Kidney (tissue), 14 donors: ENCODE results near the gene NXN. TPM values are rescaled to one million over a fixed set of nuclear protein-coding genes. Genes with fewer than 3 reads are reported as not detected.

ENCODE experiments used
- DNase-seq, 5 donors: peaks; one replicate each; pipeline ENCODE4 v3.0.0-alpha.2; 2013 to 2020
- FAIRE-seq: peaks from 2 replicates; lab custom pipeline; 2012; peaks lifted over from hg19 to GRCh38; lab: Jason Lieb, UNC
- H3K27ac ChIP-seq, 2 donors: one replicate each; pipeline ENCODE4 v1.7.0; 2013; ENCODE audit warnings: low read depth in 2 of 2, low read length in 2 of 2, inconsistent platforms in 1 of 2
- H3K27me3 ChIP-seq: one replicate; pipeline ENCODE4 v1.7.1; 2013; ENCODE audit warnings: low read length, inconsistent platforms; ENCODE audit not compliant: control insufficient read depth, insufficient read depth
- H3K36me3 ChIP-seq, 3 donors: one replicate each; pipeline versions ENCODE4 v1.7.0 to v1.7.1; 2013; ENCODE audit warnings: low read length in 3 of 3, control low read depth in 1 of 3, inconsistent platforms in 1 of 3; ENCODE audit not compliant: insufficient read depth in 3 of 3, control insufficient read depth in 2 of 3
- H3K4me1 ChIP-seq, 3 donors: one replicate each; pipeline versions ENCODE4 v1.7.0 to v1.7.1; 2013; ENCODE audit warnings: low read length in 3 of 3, inconsistent platforms in 1 of 3, low read depth in 1 of 3; ENCODE audit not compliant: control insufficient read depth in 2 of 3, insufficient read depth in 2 of 3
- H3K4me3 ChIP-seq, 3 donors: one replicate each; pipeline versions ENCODE4 v1.7.0 to v1.8.1; 2013; ENCODE audit warnings: low read length in 3 of 3, control low read depth in 1 of 3, inconsistent platforms in 1 of 3
- H3K9ac ChIP-seq, 3 donors: one replicate each; pipeline versions ENCODE4 v1.7.0 to v1.7.1; 2013; ENCODE audit warnings: low read length in 3 of 3, control low read depth in 1 of 3, inconsistent platforms in 1 of 3
- H3K9me3 ChIP-seq, 3 donors: one replicate each; pipeline versions ENCODE4 v1.7.0 to v1.7.1; 2013; ENCODE audit warnings: low read length in 3 of 3, control low read depth in 1 of 3, inconsistent platforms in 1 of 3; ENCODE audit not compliant: control insufficient read depth in 2 of 3, insufficient read depth in 1 of 3
- CTCF ChIP-seq: IDR thresholded peaks from 3 replicates; pipeline ENCODE4 v1.5.1; 2012; ENCODE audit warnings: mild to moderate bottlenecking, moderate library complexity, borderline replicate concordance; ENCODE audit not compliant: insufficient read depth; ENCODE audit errors: extremely low read depth
- intact Hi-C: fragments of 100-400 bp; cut with DNase I; formaldehyde crosslinking; loops from one replicate; pipeline ENCODE4 v1.11.1; 2022
- polyA plus RNA-seq: library from polyadenylated mRNA; stranded (reverse); fragments of 350-450 nt; fragmentation: Illumina TruSeq; extraction: RNeasy Lipid Tissue Mini Kit (QIAGEN cat#74804); gene quantifications from one replicate; pipeline ENCODE4 v1.2.3, GENCODE V29; 2014; ENCODE audit warnings: low read depth, low replicate concordance; ENCODE audit not compliant: insufficient read depth
- total RNA-seq: library from RNA; stranded (reverse); fragmentation: NEBNext Ultra II Directional; extraction: Animal tissue kit (Norgen Biotek cat#: 25700); gene quantifications from one replicate; pipeline ENCODE4 v1.2.1, GENCODE V29; 2021
- donor health status: control.
- donor health status: control.
- donor health status: control.
- donor health status: control.
- donor health status: control.
- donor health status: DM: yes; HTN: yes; CAD: no.
- donor health status: Normal renal cell carcinoma (clear cell type).

NXN gene
- total and polyA plus RNA-seq, 2 donors from 2014 or later = 10.2 to 26.8 TPM

GRCh38 chr17:915538-916201 is 63.9 kb downstream of the NXN start:
- H3K36me3 ChIP-seq = no peaks in the 10 kb centered on the region
- intact Hi-C loops = no loop called here
- H3K4me3 ChIP-seq = no peak overlapping the region
- peak in 2 of 5 donors; percentile 41 to 83 for DNase-seq
- no peaks in the 10 kb centered on the region for H3K4me1 ChIP-seq
- no peaks in the 10 kb centered on the region for H3K27me3 ChIP-seq
- H3K27ac ChIP-seq = peak overlapping the region; percentile 14 to 51
- no peak for FAIRE-seq
- H3K9ac ChIP-seq = no peak overlapping the region
- TF ChIP-seq CTCF = no peak
- no peaks in the 10 kb centered on the region for H3K9me3 ChIP-seq

GRCh38 chr17:914561-914960 is 65.0 kb downstream of the NXN start:
- Histone ChIP-seq H3K36me3 (no peaks in the 10 kb centered on the region), H3K27ac (no peak overlapping the region), H3K4me3 (no peak overlapping the region), H3K27me3 (no peaks in the 10 kb centered on the region), H3K4me1 (no peaks in the 10 kb centered on the region), H3K9me3 (no peaks in the 10 kb centered on the region), H3K9ac (no peak overlapping the region)
- DNase-seq (no peak), FAIRE-seq (no peak)
- TF ChIP-seq CTCF = no peak
- intact Hi-C loops = no loop called here

- FAIRE-seq = no peak
- intact Hi-C loops = no loop called here
- Histone ChIP-seq H3K4me3 (no peak overlapping the region), H3K9me3 (no peaks in the 10 kb centered on the region), H3K27me3 (no peaks in the 10 kb centered on the region), H3K36me3 (no peaks in the 10 kb centered on the region), H3K4me1 (no peaks in the 10 kb centered on the region), H3K9ac (no peak overlapping the region), H3K27ac (no peak overlapping the region)
- TF ChIP-seq CTCF = no peak
- no peak for DNase-seq
These were observed 66.4 kb downstream of the NXN start for GRCh38 chr17:913207-913606.
